NCI-H2107 (cell line): ENCODE data around the gene KATNB1.
"Not testable (repeated sequence)": the region's sequence is repeated elsewhere in the genome, so short reads cannot be mapped to it uniquely, and the experiment has no call there.

ENCODE experiments used
- DNase-seq: peaks from one replicate; lab custom pipeline; 2025; lab: John Stamatoyannopoulos, UW

The KATNB1 gene

DNA sequence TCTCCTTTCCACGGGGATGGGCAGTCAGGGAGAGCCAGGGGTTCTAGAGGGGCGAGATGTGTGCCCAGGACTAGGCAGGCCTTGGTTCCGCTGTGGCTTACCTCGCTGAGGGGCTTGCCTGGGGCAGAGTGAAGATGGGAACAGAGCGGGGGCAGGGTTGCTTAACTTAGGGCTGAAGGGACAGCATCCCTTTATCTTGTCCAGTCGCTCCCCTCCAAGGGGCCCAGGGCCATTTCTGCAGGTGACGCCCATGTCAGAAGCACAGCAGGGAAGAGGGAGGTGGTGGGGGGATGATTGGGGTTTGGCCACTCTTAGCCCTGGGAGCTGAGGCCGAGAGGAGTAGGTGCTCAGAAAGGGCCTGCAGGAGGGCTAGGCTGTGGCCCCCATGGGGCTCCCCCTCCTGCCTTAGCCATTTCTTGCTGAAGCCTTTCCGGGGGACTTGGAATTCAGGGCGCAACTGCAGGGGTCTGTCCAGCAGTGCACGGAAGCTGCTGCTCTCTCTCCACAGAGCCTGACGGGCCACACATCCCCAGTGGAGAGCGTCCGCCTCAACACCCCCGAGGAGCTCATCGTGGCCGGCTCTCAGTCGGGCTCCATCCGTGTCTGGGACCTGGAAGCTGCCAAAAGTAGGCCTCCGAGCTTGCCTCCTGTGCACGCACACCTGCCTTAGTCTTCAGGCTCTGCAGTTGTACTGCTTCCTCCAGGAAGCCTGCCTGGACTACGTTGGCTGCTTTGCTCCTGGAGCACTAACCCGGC, 8.5 kb downstream of the KATNB1 start:
- no peak for DNase-seq

DNA sequence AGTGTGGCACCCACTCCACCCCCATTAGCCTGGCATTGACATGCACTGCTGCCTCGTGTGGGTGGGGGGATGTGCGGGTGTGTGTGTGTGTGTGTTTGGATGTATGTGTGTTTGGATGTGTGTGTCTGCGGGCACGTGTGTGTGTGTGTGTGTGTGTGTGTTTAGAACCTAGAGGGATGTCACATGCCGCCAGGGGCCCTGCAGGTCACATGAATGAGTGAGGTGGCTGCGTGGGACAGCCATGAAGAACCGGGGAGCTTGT, 9.0 kb downstream of the KATNB1 start:
- no peak for DNase-seq

- no peak for DNase-seq
Measured at GRCh38 chr16:57745768-57746167, 10.2 kb downstream of the KATNB1 start.

DNA sequence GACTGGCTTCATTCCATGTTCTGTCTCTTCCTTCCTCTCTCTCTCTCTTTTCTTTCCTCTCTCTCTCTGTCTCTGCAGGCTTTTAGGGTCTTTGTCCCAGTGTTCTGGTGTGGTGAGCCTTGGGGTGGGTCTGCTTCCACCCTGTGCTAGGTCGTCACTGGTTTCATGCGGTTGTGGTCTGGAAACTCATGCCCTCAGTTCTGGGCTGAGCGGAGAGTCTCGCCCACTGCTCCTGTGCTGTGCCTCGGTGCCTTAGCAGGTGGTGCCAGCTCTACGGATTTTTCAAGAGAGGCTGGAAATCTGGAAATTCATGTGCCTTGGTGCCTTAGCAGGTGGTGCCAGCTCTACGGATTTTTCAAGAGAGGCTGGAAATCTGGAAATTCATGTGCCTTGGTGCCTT, 10.7 kb downstream of the KATNB1 start:
- not testable (repeated sequence) for DNase-seq

GRCh38 chr16:57747091-57747490, 11.5 kb downstream of the KATNB1 start:
- DNase-seq = no peak

GRCh38 chr16:57747496-57747895, 11.9 kb downstream of the KATNB1 start:
- no peak for DNase-seq

DNA sequence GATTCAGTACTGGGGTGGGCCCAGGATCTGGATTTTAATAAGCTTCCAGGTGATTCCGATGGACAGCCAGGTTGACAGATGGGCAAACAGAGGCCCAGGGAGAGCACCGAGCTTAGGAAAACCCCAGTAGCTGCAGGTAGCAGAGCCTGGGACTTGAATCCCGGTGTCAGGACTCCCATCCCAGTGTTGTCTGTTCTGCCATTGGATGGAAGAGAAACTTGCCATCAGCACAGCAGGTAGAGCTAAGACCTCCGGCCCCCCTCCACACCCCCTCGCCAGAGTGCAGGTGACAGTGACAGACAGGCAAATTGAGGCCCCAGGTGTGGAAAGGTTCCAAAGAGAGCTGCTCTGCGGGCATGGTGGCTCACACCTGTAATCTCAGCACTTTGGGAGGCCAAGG, 12.4 kb downstream of the KATNB1 start:
- no peak for DNase-seq

DNA sequence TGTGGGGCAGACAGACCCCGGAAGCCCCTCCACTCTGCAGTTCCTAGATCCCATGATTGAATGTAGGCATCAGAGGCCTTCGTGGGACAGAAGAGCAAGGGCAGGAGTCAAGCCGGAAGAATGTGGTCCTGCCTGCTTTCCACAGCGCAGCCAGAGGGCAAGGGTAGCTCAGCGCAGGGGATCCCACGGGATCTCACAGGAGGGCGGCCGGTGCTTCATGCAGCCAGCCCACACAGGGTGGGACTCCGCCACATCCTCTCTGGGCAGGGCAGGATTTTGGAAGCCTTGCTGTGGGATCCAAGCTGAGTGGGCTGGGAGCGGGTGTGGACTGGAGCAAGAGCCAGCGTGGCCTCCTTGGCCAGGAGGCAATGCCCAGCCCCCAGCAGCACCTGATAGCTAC, 13.0 kb downstream of the KATNB1 start:
- DNase-seq = no peak

DNA sequence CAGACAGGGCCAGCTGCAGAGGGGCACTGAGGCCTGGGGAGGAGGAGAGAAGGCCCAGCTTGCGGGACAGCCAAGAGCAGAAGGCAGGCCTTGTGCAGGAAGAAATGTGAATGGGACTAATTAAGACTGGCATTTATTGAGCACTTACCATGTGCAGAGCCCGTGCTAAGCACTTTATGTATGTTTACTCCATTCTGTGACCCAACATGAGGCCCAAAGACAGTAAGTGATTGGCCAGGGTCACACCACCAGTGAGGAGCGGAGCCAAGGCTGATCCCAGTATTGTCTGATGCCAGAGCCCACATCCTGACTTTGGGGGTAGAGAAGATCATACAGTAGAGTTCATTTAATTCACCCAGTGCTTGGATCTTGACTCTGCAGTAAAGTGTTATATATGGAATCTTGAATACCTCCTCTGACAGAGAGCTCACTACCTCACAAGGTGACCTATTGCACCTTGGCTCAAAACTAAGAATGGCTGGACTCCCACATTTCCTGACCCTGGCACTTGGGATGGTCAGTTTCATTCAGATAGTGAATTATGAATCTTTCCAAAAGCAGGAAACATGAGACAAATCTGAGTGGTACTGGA, 13.6 kb downstream of the KATNB1 start:
- DNase-seq = no peak

DNA sequence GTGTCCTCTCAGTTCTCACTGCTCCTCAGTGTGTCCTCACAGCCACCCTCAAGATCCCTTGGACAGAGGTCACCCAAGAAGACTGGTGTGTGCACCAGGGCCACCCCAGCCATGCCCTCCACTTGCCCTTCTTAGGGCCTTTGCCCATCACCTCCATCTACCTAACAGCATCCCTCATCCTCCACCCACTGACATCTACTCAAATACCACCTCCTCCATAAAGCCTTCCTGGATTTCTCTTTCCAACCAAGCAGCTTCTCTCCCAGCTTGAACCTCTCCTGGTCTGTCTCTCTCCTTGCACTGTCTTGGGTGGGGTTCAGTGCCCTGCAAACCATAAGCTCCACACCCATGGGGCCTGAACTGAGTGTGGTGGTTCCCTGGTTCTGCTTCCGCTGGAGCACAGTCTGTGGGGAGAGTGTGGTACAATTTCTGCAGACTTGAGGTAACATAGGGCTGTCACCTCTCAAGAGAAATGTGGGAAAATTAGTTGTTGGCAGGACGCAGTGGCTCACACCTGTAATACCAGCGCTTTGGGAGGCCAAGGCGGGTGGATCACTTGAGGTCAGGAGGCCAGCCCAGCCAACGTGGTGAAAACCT, 14.4 kb downstream of the KATNB1 start:
- DNase-seq = no peak

GRCh38 chr16:57750796-57751538, 15.4 kb downstream of the KATNB1 start:
- DNase-seq = no peak

GRCh38 chr16:57751539-57752202, 16.1 kb downstream of the KATNB1 start:
- no peak for DNase-seq

DNA sequence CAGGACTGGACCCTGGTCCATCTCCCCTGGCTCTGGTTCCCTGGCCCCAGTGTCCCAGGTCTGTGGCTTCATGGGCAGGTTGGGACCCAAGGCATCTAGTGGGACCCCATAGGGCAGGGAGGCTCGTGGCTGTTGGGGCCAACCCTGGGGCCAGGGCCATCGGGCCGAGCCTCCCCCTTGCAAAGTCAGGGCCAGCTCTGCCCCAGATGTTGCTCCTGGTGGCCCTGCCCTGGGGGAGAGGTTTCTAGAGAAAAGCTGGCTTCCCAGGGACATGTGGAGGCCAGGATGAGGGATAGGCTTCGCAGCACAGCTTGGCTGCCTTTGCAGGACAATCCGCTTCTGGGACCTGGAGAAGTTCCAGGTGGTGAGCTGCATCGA, 16.6 kb downstream of the KATNB1 start:
- no peak for DNase-seq

DNA sequence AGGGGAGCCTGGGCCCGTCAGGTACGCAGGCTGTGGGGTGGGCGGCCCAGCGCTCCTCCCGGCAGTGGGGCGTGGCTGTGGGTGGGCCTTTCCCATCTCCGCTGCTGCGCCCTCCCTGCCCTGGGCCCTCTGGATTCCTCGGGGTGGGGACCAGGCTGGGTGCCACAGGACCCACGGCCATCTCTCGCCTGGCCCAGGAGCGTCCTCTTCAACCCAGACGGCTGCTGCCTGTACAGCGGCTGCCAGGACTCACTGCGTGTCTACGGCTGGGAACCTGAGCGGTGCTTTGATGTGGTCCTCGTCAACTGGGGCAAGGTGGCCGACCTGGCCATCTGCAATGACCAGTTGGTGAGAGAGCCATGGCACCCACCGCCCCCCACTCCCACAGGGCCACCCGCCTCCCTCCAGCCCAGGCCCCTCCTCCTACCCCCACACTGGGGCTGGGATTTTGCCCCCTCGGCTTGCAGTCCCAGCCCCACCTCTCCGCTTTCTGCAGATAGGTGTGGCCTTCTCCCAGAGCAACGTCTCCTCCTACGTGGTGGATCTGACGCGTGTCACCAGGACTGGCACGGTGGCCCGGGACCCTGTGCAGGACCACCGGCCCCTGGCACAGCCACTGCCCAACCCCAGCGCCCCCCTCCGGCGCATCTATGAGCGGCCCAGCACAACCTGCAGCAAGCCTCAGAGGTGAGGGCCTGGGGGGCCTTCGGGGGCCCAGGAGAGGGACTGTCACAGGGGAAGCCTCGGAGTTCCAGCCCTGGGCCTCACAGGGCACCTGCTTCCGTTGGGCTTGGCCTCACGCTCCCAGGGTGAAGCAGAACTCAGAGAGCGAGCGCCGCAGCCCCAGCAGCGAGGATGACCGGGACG, 17.2 kb downstream of the KATNB1 start:
- DNase-seq = no peak

DNA sequence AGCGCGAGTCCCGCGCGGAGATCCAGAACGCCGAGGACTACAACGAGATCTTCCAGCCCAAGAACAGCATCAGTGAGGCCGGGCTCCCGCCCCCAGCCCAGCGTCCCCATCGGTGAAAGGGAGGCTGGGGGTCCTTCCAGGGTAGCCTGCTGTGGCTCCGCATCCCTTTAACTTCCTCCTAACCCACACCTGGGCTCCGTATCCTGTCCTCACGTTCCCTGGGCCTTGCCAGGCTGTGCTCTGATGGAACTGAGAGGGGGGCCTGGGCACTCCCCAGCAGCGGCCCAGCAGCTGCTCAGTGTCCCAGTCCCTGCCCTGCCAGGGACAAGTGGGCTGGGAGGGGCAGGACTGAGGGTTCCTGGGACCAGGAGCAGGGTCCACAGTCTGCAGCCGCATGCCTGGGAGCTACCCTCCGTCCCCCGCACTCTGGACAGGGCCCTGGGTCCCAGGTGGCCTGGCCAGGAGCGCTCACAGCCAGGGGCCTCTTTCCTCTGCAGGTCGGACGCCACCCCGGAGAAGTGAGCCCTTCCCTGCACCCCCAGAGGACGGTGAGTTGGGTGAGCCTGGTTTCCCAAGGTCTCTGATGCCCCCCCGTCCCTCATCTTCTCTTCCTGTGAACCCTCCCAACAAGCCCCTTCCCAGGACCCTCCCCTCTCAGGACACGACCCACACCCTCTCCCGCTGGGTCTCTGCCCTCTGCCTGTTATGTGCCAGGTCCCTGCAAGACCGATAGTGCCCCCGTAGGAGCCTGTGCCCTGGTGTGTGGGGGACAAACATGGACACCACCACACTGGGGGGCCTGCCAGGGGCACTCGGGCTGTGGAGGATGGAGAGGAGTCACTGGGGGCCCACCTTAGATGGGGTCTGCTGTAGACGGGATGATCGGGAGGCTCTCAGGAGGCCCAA, 18.1 kb downstream of the KATNB1 start:
- no peak for DNase-seq

DNA sequence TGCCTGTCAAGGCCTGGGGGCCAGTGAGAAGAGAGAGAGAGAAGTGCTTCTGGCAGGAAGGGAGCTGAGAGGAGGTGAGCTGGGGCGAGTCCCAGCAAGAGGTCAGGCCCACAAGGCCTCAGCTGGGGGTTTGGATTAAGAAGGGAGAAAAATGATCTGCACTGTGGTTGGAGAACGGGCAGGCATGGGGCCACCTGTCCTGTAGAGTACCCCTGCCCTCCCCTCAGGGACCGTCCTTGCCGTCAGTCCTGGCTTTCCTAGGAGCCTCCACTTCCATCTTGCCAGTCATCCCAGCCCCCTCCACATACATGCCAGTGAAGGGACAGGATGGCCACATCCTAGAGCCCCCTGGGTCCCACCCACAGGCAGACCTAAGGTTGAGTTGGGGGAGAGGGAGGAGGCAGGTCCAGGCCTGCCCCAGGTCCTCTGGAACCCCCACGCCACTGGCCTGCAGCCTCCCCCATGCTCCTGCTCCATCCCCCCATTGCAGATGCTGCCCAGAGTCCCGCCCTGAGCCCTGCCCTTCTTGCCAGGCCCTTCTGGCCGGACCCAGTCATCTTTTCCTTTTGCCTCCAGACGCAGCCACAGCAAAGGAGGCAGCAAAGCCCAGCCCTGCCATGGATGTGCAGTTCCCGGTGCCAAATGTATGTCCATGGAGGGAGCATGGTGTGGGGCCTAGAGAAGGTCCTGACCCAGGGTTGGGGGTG, 18.9 kb downstream of the KATNB1 start:
- no peak for DNase-seq

DNA sequence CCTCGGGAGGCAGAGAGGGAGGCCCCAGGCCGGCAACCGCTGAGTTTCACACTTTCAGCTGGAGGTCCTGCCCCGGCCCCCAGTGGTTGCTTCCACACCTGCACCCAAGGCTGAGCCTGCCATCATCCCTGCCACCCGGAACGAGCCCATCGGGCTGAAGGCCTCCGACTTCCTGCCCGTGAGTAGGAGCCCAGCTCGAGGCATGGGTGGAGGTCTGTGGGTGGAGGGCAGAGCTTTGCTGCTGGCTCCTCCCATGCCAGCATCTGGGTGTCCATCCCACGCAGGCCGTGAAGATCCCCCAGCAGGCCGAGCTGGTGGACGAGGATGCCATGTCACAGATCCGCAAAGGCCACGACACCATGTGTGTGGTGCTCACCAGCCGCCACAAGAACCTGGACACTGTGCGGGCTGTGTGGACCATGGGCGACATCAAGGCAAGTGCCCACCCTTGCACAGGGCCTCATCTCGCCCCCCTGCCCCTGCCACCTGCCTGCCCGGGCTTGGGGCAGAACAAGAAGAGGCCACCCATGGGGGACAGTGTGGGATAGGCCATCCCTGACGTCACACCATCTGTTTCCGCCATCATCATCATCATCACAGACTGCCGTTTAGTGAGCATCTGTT, 19.6 kb downstream of the KATNB1 start:
- DNase-seq = no peak

DNA sequence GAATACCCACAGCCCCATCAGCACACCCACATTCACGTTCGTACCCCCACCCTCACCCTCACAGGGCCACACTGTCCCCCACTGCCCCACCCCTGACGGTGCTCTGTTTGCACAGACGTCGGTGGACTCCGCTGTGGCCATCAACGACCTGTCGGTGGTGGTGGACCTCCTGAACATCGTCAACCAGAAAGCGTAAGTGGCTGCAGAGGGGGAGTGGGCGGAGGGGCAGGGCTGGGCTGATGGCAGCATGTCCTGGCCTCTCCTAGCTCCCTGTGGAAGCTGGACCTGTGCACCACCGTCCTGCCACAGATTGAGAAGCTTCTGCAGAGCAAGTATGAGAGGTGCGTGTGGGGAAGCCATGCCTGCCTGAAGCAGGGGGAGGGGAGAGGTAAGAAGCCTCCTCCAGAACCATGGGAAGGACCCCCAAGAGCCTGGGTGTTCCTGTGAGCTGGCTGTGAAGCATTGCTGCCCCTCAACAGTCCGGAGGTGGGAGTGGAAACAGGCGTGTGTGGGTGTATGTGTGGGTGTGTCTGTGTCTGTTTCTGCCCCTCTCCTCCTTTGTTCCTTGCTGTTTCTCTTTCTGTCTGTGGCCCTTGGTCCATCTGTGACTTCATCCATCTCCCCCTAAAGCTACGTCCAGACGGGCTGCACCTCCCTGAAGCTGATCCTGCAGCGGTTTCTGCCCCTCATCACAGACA, 20.3 kb downstream of the KATNB1 start:
- DNase-seq = no peak
